ENCODE results near the gene CFAP299. TPM values are rescaled to one million over a fixed set of nuclear protein-coding genes. Genes with fewer than 3 reads are reported as not detected.

Gene CFAP299
- total and polyA plus RNA-seq, 9 of the 15 experiments (the other 6 are each of a cell fraction or from before 2014, with no cell fraction given), result 0.09 to 3.0 (median 0.76) TPM

DNA sequence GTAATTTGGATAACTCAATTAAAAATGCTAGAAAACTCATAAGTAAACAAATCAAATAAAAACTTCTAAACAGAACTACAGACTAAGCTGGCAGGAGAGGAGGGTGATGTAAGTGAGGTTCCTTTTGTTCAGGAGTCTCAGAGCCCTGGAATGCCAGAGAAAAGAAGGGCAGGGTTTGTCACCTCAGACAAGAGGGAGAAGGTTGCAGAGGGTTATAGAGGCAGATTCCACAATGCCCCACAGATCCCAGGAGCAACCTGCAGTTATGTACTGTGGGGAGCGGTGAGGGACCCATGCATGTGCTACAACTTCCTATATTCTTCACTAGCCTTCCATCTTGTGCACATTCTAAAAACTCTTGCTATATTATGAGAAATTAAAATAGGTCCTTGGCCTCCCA lies 129.7 kb downstream of the CFAP299 start:
- Histone ChIP-seq H3K79me2 (ENCODE audit: control insufficient read depth, insufficient read depth, low read length) (no peaks in the 10 kb centered on the region), H2AFZ (ENCODE audit: low read depth, low read length) (no peak overlapping the region), H3K4me1 (replicated peaks in 1 of 2; ENCODE audit: control insufficient read depth in 2 of 2, insufficient read depth in 2 of 2, low read length in 2 of 2) (no peaks in the 10 kb centered on the region; a peak in 2 of 5 replicates), H4K20me1 (replicated peaks; ENCODE audit: control insufficient read depth, insufficient read depth, low read length) (no peaks in the 10 kb centered on the region), H3K9me1 (ENCODE audit: control insufficient read depth, insufficient read depth, low read length) (no peaks in the 10 kb centered on the region), H3K9me3 (replicated peaks; ENCODE audit: control insufficient read depth, insufficient read depth, low read depth, low read length) (no peaks in the 10 kb centered on the region), H3K36me3 (ENCODE audit: control insufficient read depth, insufficient read depth, low read length) (no peaks in the 10 kb centered on the region), H3K4me2 (ENCODE audit: insufficient read depth, low read length) (no peak overlapping the region), H3K27ac (ENCODE audit: extremely low read depth, low read depth, low read length) (no peak overlapping the region), H3K9ac (ENCODE audit: insufficient read depth in 1 of 2, low read depth in 2 of 2, low read length in 2 of 2) (no peak overlapping the region), H3K4me3 (no peak overlapping the region), H3K27me3 (ENCODE audit: control insufficient read depth in 2 of 2, insufficient read depth in 2 of 2, low read length in 2 of 2) (no peaks in the 10 kb centered on the region)
- no TSS peak for BruUV-seq (replicated peaks)
- FAIRE-seq (no peak), DNase-seq (ENCODE audit: extremely low read depth in 1 of 4, low spot score in 3 of 4) (no peak), ATAC-seq (no peak)
- intact Hi-C loops (cut with micrococcal nuclease), result no loop called here
- ChIA-PET CTCF (ENCODE audit: low intra/inter-chr PET ratio) (no interaction called here), POLR2A (no interaction called here)
- 20% methylated on average over 1 of the region's 1 CpG for WGBS (ENCODE audit: insufficient coverage, low coverage, missing lambda C conversion rate)
- TF ChIP-seq FOXK2 (conservative IDR thresholded peaks at IDR 0.05 in 1 of 2, IDR thresholded peaks at IDR 0.05 in 1 of 2; ENCODE audit: low read depth in 2 of 2), result no peak
- TF ChIP-seq TCF7 (IDR thresholded peaks at IDR 0.05; ENCODE audit: borderline replicate concordance), result no peak
- TF ChIP-seq PURB (CRISPR knock-in tag; IDR thresholded peaks at IDR 0.05; ENCODE audit: low read depth), result no peak
- no peak for TF ChIP-seq GABPB2 (CRISPR knock-in tag; conservative IDR thresholded peaks at IDR 0.05)
- no peak for TF ChIP-seq TAF7 (tag; IDR thresholded peaks at IDR 0.05)
- no peak for TF ChIP-seq TEAD2 (tag; IDR thresholded peaks at IDR 0.05)
- TF ChIP-seq, protein P1, sequence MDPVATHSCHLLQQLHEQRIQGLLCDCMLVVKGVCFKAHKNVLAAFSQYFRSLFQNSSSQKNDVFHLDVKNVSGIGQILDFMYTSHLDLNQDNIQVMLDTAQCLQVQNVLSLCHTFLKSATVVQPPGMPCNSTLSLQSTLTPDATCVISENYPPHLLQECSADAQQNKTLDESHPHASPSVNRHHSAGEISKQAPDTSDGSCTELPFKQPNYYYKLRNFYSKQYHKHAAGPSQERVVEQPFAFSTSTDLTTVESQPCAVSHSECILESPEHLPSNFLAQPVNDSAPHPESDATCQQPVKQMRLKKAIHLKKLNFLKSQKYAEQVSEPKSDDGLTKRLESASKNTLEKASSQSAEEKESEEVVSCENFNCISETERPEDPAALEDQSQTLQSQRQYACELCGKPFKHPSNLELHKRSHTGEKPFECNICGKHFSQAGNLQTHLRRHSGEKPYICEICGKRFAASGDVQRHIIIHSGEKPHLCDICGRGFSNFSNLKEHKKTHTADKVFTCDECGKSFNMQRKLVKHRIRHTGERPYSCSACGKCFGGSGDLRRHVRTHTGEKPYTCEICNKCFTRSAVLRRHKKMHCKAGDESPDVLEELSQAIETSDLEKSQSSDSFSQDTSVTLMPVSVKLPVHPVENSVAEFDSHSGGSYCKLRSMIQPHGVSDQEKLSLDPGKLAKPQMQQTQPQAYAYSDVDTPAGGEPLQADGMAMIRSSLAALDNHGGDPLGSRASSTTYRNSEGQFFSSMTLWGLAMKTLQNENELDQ (CRISPR knock-in tag; IDR thresholded peaks at IDR 0.05; ENCODE audit: borderline replicate concordance), result no peak
- TF ChIP-seq TBL1XR1 (IDR thresholded peaks at IDR 0.05; ENCODE audit: low read length in 2 of 2), result no peak
- no peak for TF ChIP-seq ZNF75A (CRISPR knock-in tag; IDR thresholded peaks at IDR 0.05)
- no peak for TF ChIP-seq ZNF551 (CRISPR knock-in tag; IDR thresholded peaks at IDR 0.05)
- TF ChIP-seq BHLHE40 (IDR thresholded peaks at IDR 0.05; ENCODE audit: low read length), result no peak
- no peak for TF ChIP-seq SLC30A9 (CRISPR knock-in tag; IDR thresholded peaks at IDR 0.05)
- no peak for TF ChIP-seq RBFOX2 (IDR thresholded peaks at IDR 0.05; ENCODE audit: low read depth, low read length)
- no peak for TF ChIP-seq FOXM1 (IDR thresholded peaks at IDR 0.05; ENCODE audit: low read depth)
- no peak for TF ChIP-seq FOXM1 (CRISPR knock-in tag; IDR thresholded peaks at IDR 0.05; ENCODE audit: low read depth)
- in situ Hi-C loops (cut with MboI), result no loop called here

Data from K562 (cell line).